Esophagus muscularis mucosa (tissue), 4 donors: ENCODE measurements around the gene FREM1. TPM values are rescaled to one million over a fixed set of nuclear protein-coding genes. Genes with fewer than 3 reads are reported as not detected.

ENCODE experiments used
- DNase-seq: peaks from one replicate; pipeline ENCODE4 v3.0.0-alpha.2; 2017; ENCODE audit errors: extremely low spot score
- H3K27ac ChIP-seq, 4 donors: fragments of 200-600 bp; sonication (generic); replicated peaks in 1 of 4; 1 replicate in 3 of 4; 2 replicates in 1 of 4; pipeline ENCODE4 v1.5.1; 2016 to 2019; ENCODE audit warnings: mild to moderate bottlenecking in 1 of 4
- H3K27me3 ChIP-seq, 4 donors: fragments of 200-600 bp; sonication (generic); one replicate each; pipeline versions ENCODE4 v1.5.1 to v1.6.0; 2016 to 2019
- H3K36me3 ChIP-seq, 4 donors: fragments of 200-600 bp; sonication (generic); one replicate each; pipeline ENCODE4 v1.5.1; 2016 to 2019
- H3K4me1 ChIP-seq, 4 donors: fragments of 200-600 bp; sonication (generic); one replicate each; pipeline ENCODE4 v1.5.1; 2016 to 2019
- H3K4me3 ChIP-seq, 4 donors: fragments of 200-600 bp; sonication (generic); 1 replicate in 2 of 4; 2 replicates in 2 of 4; pipeline ENCODE4 v1.5.1; 2016 to 2019; ENCODE audit warnings: mild to moderate bottlenecking in 4 of 4, moderate library complexity in 1 of 4
- H3K9me3 ChIP-seq, 4 donors: fragments of 200-600 bp; sonication (generic); 1 replicate in 3 of 4; 2 replicates in 1 of 4; pipeline ENCODE4 v1.5.1; 2016 to 2019
- CTCF ChIP-seq, 3 experiments: fragments of 200-600 bp in 2 of 3; fragments of 450-650 bp in 1 of 3; sonication (generic) in 2 of 3; IDR thresholded peaks; one replicate each; pipeline ENCODE4 v1.5.1; 2017 to 2019; ENCODE audit warnings: antibody characterized with exemption in 3 of 3, mild to moderate bottlenecking in 2 of 3, moderate library complexity in 1 of 3
- EP300 ChIP-seq: sonication (generic); formaldehyde crosslinking; IDR thresholded peaks from one replicate; pipeline ENCODE4 v1.6.1; 2017; ENCODE audit warnings: antibody characterized with exemption
- POLR2A ChIP-seq: fragments of 450-650 bp; IDR thresholded peaks from one replicate; pipeline ENCODE4 v1.6.1; 2017; ENCODE audit warnings: antibody characterized with exemption, moderate library complexity, mild to moderate bottlenecking, low read depth
- POLR2AphosphoS5 ChIP-seq, 2 donors: sonication (generic); formaldehyde crosslinking; IDR thresholded peaks; one replicate each; pipeline ENCODE4 v1.6.1; 2017; ENCODE audit warnings: antibody characterized with exemption in 2 of 2
- WGBS: methylation state at CpG from one replicate; pipeline ENCODE4 v1.1.5; 2018; 5-methylcytosine and 5-hydroxymethylcytosine counted together
- intact Hi-C: fragments of 100-400 bp; cut with DNase I; formaldehyde crosslinking; loops from one replicate; pipeline ENCODE4 v1.15.1; 2023
- total RNA-seq, 4 donors: library from RNA; depleted of rRNA; stranded (reverse); fragments of >200 nt; gene quantifications; one replicate each; pipeline versions ENCODE4 v1.1.0 to v1.2.1, GENCODE V29; 2016

Gene FREM1
- total RNA-seq, 4 donors from 2014 or later: 0.58 to 3.5 (median 1.9) TPM

GRCh38 chr9:14831661-14832060 lies 78.6 kb downstream of the FREM1 start:
- no peaks in the 10 kb centered on the region for H3K4me1 ChIP-seq
- intact Hi-C loops: no loop called here
- H3K27me3 ChIP-seq: no peaks in the 10 kb centered on the region
- no peaks in the 10 kb centered on the region for H3K36me3 ChIP-seq
- 95% methylated on average over 14 of the region's 14 CpGs for WGBS
- DNase-seq: peak; percentile 53
- no peak overlapping the region for H3K27ac ChIP-seq
- TF ChIP-seq EP300 (no peak), CTCF (IDR thresholded peaks at IDR 0.05) (no peak), POLR2A (no peak), POLR2AphosphoS5 (IDR thresholded peaks at IDR 0.05) (no peak)
- H3K9me3 ChIP-seq: no peaks in the 10 kb centered on the region
- no peak overlapping the region for H3K4me3 ChIP-seq

DNA sequence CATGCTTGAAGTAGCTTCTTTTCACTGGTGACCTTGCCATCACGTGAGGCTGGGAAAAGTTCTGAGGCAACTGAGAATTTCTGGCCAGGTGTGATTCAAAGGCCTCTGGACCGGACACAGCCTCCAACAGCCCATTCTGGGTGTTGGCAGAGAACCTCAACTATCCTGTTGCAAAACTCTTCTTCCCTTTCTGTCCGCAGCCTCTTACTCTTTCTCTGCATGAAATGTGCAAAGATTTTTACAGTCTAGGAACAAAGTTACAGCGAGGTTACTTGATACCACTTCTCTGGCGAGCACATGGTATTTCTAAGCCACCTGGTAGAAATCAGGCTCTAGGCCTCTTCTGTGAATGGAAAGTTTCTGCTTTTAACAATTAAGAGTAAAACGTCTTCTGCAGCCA lies 79.2 kb downstream of the FREM1 start:
- Histone ChIP-seq H3K27ac (no peak overlapping the region), H3K4me1 (no peaks in the 10 kb centered on the region), H3K4me3 (no peak overlapping the region), H3K27me3 (no peaks in the 10 kb centered on the region), H3K9me3 (no peaks in the 10 kb centered on the region), H3K36me3 (no peaks in the 10 kb centered on the region)
- 81% methylated on average over 6 of the region's 6 CpGs for WGBS
- intact Hi-C loops: no loop called here
- no peak for TF ChIP-seq POLR2A
- no peak for TF ChIP-seq POLR2AphosphoS5 (IDR thresholded peaks at IDR 0.05)
- no peak for TF ChIP-seq EP300
- no peak for TF ChIP-seq CTCF (IDR thresholded peaks at IDR 0.05)
- DNase-seq: no peak

- intact Hi-C loops: no loop called here
- Histone ChIP-seq H3K27ac (no peak overlapping the region), H3K36me3 (no peaks in the 10 kb centered on the region), H3K27me3 (no peaks in the 10 kb centered on the region), H3K4me3 (no peak overlapping the region), H3K4me1 (no peaks in the 10 kb centered on the region), H3K9me3 (no peaks in the 10 kb centered on the region)
- no peak for TF ChIP-seq EP300
- TF ChIP-seq POLR2A: no peak
- TF ChIP-seq POLR2AphosphoS5 (IDR thresholded peaks at IDR 0.05): no peak
- no peak for TF ChIP-seq CTCF (IDR thresholded peaks at IDR 0.05)
- WGBS: 75% methylated on average over 1 of the region's 1 CpG
- DNase-seq: no peak
These were observed 80.2 kb downstream of the FREM1 start for GRCh38 chr9:14830057-14830456.

- H3K9me3 ChIP-seq: no peaks in the 10 kb centered on the region
- TF ChIP-seq POLR2AphosphoS5 (IDR thresholded peaks at IDR 0.05): no peak
- no peak for TF ChIP-seq CTCF (IDR thresholded peaks at IDR 0.05)
- TF ChIP-seq POLR2A: no peak
- TF ChIP-seq EP300: no peak
- intact Hi-C loops: no loop called here
- no peak for DNase-seq
- no peaks in the 10 kb centered on the region for H3K4me1 ChIP-seq
- H3K36me3 ChIP-seq: no peaks in the 10 kb centered on the region
- H3K4me3 ChIP-seq: no peak overlapping the region
- H3K27ac ChIP-seq: no peak overlapping the region
- no peaks in the 10 kb centered on the region for H3K27me3 ChIP-seq
These were observed 81.0 kb downstream of the FREM1 start for GRCh38 chr9:14829204-14829603.

- DNase-seq: no peak
- Histone ChIP-seq H3K36me3 (no peaks in the 10 kb centered on the region), H3K4me1 (no peaks in the 10 kb centered on the region), H3K4me3 (no peak overlapping the region), H3K27me3 (no peaks in the 10 kb centered on the region), H3K9me3 (no peaks in the 10 kb centered on the region), H3K27ac (no peak overlapping the region)
- TF ChIP-seq POLR2AphosphoS5 (IDR thresholded peaks at IDR 0.05) (no peak), POLR2A (no peak), EP300 (no peak), CTCF (IDR thresholded peaks at IDR 0.05) (no peak)
- intact Hi-C loops: no loop called here
- no CpG with 5 or more reads among the region's 3 CpGs for WGBS
These were observed 82.4 kb downstream of the FREM1 start for GRCh38 chr9:14827805-14828204.
